SIG-M5 (cell line): ENCODE data around the gene RNF11.

ENCODE experiments used
- DNase-seq: peaks from one replicate; lab custom pipeline; 2025; lab: John Stamatoyannopoulos, UW

The RNF11 gene

GRCh38 chr1:51265618-51266017 lies 29.5 kb downstream of the RNF11 start:
- DNase-seq: no peak

- DNase-seq: no peak
These were observed 30.1 kb downstream of the RNF11 start for GRCh38 chr1:51266181-51266580.

GRCh38 chr1:51266791-51267190 lies 30.7 kb downstream of the RNF11 start:
- DNase-seq: no peak

- DNase-seq: no peak
These were observed 32.6 kb downstream of the RNF11 start for GRCh38 chr1:51268634-51269033.

- DNase-seq: no peak
These were observed 34.7 kb downstream of the RNF11 start for GRCh38 chr1:51270751-51271150.

GRCh38 chr1:51272916-51273315 lies 36.8 kb downstream of the RNF11 start:
- DNase-seq: no peak

- no peak for DNase-seq
These were observed 38.6 kb downstream of the RNF11 start for GRCh38 chr1:51274676-51275075.

GRCh38 chr1:51276286-51276685 lies 40.2 kb downstream of the RNF11 start:
- DNase-seq: no peak

- DNase-seq: no peak
These were observed 44.4 kb downstream of the RNF11 start for GRCh38 chr1:51280321-51280978.

- no peak for DNase-seq
These were observed 45.7 kb downstream of the RNF11 start for GRCh38 chr1:51281807-51282206.

GRCh38 chr1:51282605-51283004 lies 46.5 kb downstream of the RNF11 start:
- DNase-seq: no peak

GRCh38 chr1:51283979-51284378 lies 47.9 kb downstream of the RNF11 start:
- no peak for DNase-seq

- DNase-seq: no peak
These were observed 48.4 kb downstream of the RNF11 start for GRCh38 chr1:51284487-51284954.

- no peak for DNase-seq
These were observed 49.0 kb downstream of the RNF11 start for GRCh38 chr1:51285055-51285454.

GRCh38 chr1:51287966-51288365 lies 51.9 kb downstream of the RNF11 start:
- no peak for DNase-seq

GRCh38 chr1:51288578-51288977 lies 52.5 kb downstream of the RNF11 start:
- DNase-seq: no peak

- no peak for DNase-seq
These were observed 53.8 kb downstream of the RNF11 start for GRCh38 chr1:51289676-51290488.

GRCh38 chr1:51290489-51290847 lies 54.4 kb downstream of the RNF11 start:
- DNase-seq: no peak

- no peak for DNase-seq
These were observed 57.9 kb downstream of the RNF11 start for GRCh38 chr1:51293898-51294515.

- no peak for DNase-seq
These were observed 58.6 kb downstream of the RNF11 start for GRCh38 chr1:51294566-51295184.

GRCh38 chr1:51295926-51296325 lies 59.9 kb downstream of the RNF11 start:
- DNase-seq: no peak
